Epithelial cell of esophagus (primary cell): ENCODE results near the gene PTHLH.

ENCODE experiments used
- DNase-seq: peaks from one replicate; pipeline ENCODE4 v3.0.0; 2010; ENCODE audit warnings: low read depth
- H3K4me3 ChIP-seq: 2 replicates; pipeline ENCODE4 v1.5.1; 2011; ENCODE audit warnings: mild to moderate bottlenecking, low read length, control low read depth
- CTCF ChIP-seq: IDR thresholded peaks from 2 replicates; pipeline ENCODE4 v1.5.1; 2011; ENCODE audit warnings: low read depth, mild to moderate bottlenecking, low read length, control low read depth, inconsistent platforms; ENCODE audit not compliant: insufficient read depth; ENCODE audit errors: missing control alignments

The PTHLH gene

GRCh38 chr12:27979145-27979544 is 6.6 kb upstream of the PTHLH start:
- no peak for DNase-seq
- H3K4me3 ChIP-seq: no peak overlapping the region
- no peak for TF ChIP-seq CTCF

- TF ChIP-seq CTCF: no peak
- DNase-seq: peak; percentile 92
- H3K4me3 ChIP-seq: peak overlapping the region; percentile 54
Measured at GRCh38 chr12:27975222-27976136, 2.9 kb upstream of the PTHLH start.

GRCh38 chr12:27974735-27975221 is 2.2 kb upstream of the PTHLH start:
- H3K4me3 ChIP-seq: peak overlapping the region; percentile 54
- TF ChIP-seq CTCF: no peak
- peak; percentile 40 for DNase-seq

GRCh38 chr12:27973487-27973890 is 956 bp upstream of the PTHLH start:
- peak overlapping the region; percentile 5 for H3K4me3 ChIP-seq
- peak; percentile 95 for DNase-seq
- TF ChIP-seq CTCF: no peak

GRCh38 chr12:27971606-27972005 is 927 bp downstream of the PTHLH start:
- no peak for TF ChIP-seq CTCF
- H3K4me3 ChIP-seq: peak overlapping the region; percentile 81
- DNase-seq: no peak

GRCh38 chr12:27971121-27971489 is 1.4 kb downstream of the PTHLH start:
- TF ChIP-seq CTCF: no peak
- peak; percentile 81 for DNase-seq
- H3K4me3 ChIP-seq: peak overlapping the region; percentile 81
